Endodermal cell (in vitro differentiated cells): ENCODE data around the gene MINK1. TPM values are rescaled to one million over a fixed set of nuclear protein-coding genes. Genes with fewer than 3 reads are reported as not detected.
A peak's percentile ranks its signal among the peaks of the same experiment; 100 is the strongest.
"Not testable (repeated sequence)": the region's sequence is repeated elsewhere in the genome, so short reads cannot be mapped to it uniquely, and the experiment has no call there.

Experiments used
- DNase-seq: peaks from one replicate; pipeline ENCODE4 v3.0.0-alpha.2; 2017
- H3K27ac ChIP-seq: 2 replicates; pipeline ENCODE4 v1.5.1; 2013; ENCODE audit warnings: mild to moderate bottlenecking, low read depth, low read length, moderate library complexity
- H3K27me3 ChIP-seq: 2 replicates; pipeline ENCODE4 v1.6.1; 2013; ENCODE audit warnings: mild to moderate bottlenecking, low read length, moderate library complexity; ENCODE audit not compliant: insufficient read depth, control insufficient read depth, poor library complexity, severe bottlenecking
- H3K36me3 ChIP-seq: 2 replicates; pipeline ENCODE4 v1.7.0; 2013; ENCODE audit warnings: mild to moderate bottlenecking, low read length, moderate library complexity; ENCODE audit not compliant: control insufficient read depth, insufficient read depth
- H3K4me1 ChIP-seq: one replicate; pipeline ENCODE4 v1.7.0; 2013; ENCODE audit warnings: low read length; ENCODE audit not compliant: control insufficient read depth, insufficient read depth
- H3K4me3 ChIP-seq: 2 replicates; pipeline ENCODE4 v1.5.1; 2013; ENCODE audit warnings: mild to moderate bottlenecking, low read length, moderate library complexity
- H3K9ac ChIP-seq: 2 replicates; pipeline ENCODE4 v1.6.1; 2013; ENCODE audit warnings: mild to moderate bottlenecking, low read length, moderate library complexity; ENCODE audit not compliant: poor library complexity, severe bottlenecking; ENCODE audit errors: extremely low read depth
- H3K9me3 ChIP-seq: 2 replicates; pipeline ENCODE4 v1.6.1; 2013; ENCODE audit warnings: mild to moderate bottlenecking, low read length, moderate library complexity; ENCODE audit not compliant: control insufficient read depth
- H3K27ac Mint-ChIP-seq: 2 replicates; pipeline ENCODE4 v1.8.0; 2020; ENCODE audit warnings: mixed read lengths
- H3K27me3 Mint-ChIP-seq: 2 replicates; pipeline ENCODE4 v1.8.0; 2021; ENCODE audit warnings: mild to moderate bottlenecking, mixed read lengths; ENCODE audit not compliant: insufficient read depth
- H3K36me3 Mint-ChIP-seq: 2 replicates; pipeline ENCODE4 v1.8.0; 2020; ENCODE audit warnings: low read depth, mixed read lengths
- H3K4me1 Mint-ChIP-seq: 2 replicates; pipeline ENCODE4 v1.8.0; 2020; ENCODE audit warnings: mixed read lengths
- H3K4me3 Mint-ChIP-seq: 2 replicates; pipeline ENCODE4 v1.8.0; 2020; ENCODE audit warnings: mild to moderate bottlenecking, moderate library complexity, mixed read lengths
- H3K9me3 Mint-ChIP-seq: 2 replicates; pipeline ENCODE4 v1.8.0; 2020; ENCODE audit warnings: mild to moderate bottlenecking, mixed read lengths
- CTCF ChIP-seq: fragments of 200-600 bp; sonication (generic); conservative IDR thresholded peaks from 2 replicates; pipeline ENCODE4 v1.5.0; 2021; ENCODE audit warnings: antibody characterized with exemption, mild to moderate bottlenecking
- WGBS, 2 experiments: methylation state at CpG; one replicate each; pipeline versions ENCODE4 v1.1.5 to v1.1.7; 2013; ENCODE audit warnings: missing lambda C conversion rate in 2 of 2, mixed read lengths in 1 of 2; ENCODE audit not compliant: insufficient coverage in 1 of 2, insufficient read length in 1 of 2; 5-methylcytosine and 5-hydroxymethylcytosine counted together
- total RNA-seq, 2 donors: library from RNA; stranded (reverse); fragmentation: NEBNext Ultra II Directional in 1 of 2; extraction: Animal tissue kit (Norgen Biotek cat#: 25700) in 1 of 2; gene quantifications; 2 replicates in 1 of 2; 3 replicates in 1 of 2; pipeline ENCODE4 v1.2.1, GENCODE V29; 2021

MINK1 gene
- total RNA-seq, 2 donors from 2014 or later, result 75.0 to 79.7 TPM

GRCh38 chr17:4823373-4824089, 9.6 kb upstream of the MINK1 start:
- Histone ChIP-seq H3K4me1 (no peaks in the 10 kb centered on the region), H3K4me3 (no peak overlapping the region), H3K9me3 (no peaks in the 10 kb centered on the region), H3K27me3 (no peaks in the 10 kb centered on the region), H3K36me3 (peaks cover 19% of the 10 kb centered on the region), H3K9ac (no peak overlapping the region), H3K27ac (peak overlapping the region; percentile 24)
- H3K36me3 Mint-ChIP-seq, result peaks cover 25% of the 10 kb centered on the region
- 87 to 90% methylated on average over 6 to 12 of the region's 12 CpGs for WGBS, 2 experiments
- TF ChIP-seq CTCF, result no peak
- H3K9me3 Mint-ChIP-seq, result no peaks in the 10 kb centered on the region
- H3K27me3 Mint-ChIP-seq, result no peaks in the 10 kb centered on the region
- H3K27ac Mint-ChIP-seq, result peak overlapping the region; percentile 30
- no peaks in the 10 kb centered on the region for H3K4me1 Mint-ChIP-seq
- no peak overlapping the region for H3K4me3 Mint-ChIP-seq
- DNase-seq, result no peak

- no peak overlapping the region for H3K27ac ChIP-seq
- no peaks in the 10 kb centered on the region for H3K4me1 ChIP-seq
- H3K36me3 ChIP-seq, result peaks cover 8% of the 10 kb centered on the region
- no peak overlapping the region for H3K9ac ChIP-seq
- Mint-ChIP-seq H3K27ac (no peak overlapping the region), H3K4me3 (no peak overlapping the region), H3K36me3 (peaks cover 6% of the 10 kb centered on the region), H3K27me3 (no peaks in the 10 kb centered on the region), H3K4me1 (no peaks in the 10 kb centered on the region), H3K9me3 (no peaks in the 10 kb centered on the region)
- 73 to 84% methylated on average over 3 to 8 of the region's 8 CpGs for WGBS, 2 experiments
- no peaks in the 10 kb centered on the region for H3K9me3 ChIP-seq
- no peaks in the 10 kb centered on the region for H3K27me3 ChIP-seq
- TF ChIP-seq CTCF, result no peak
- no peak for DNase-seq
- H3K4me3 ChIP-seq, result no peak overlapping the region
Measured at GRCh38 chr17:4827399-4827798, 5.7 kb upstream of the MINK1 start.

- H3K27me3 Mint-ChIP-seq, H3K9me3 Mint-ChIP-seq, H3K27me3 ChIP-seq, H3K36me3 ChIP-seq, H3K9me3 ChIP-seq, DNase-seq, H3K4me1 ChIP-seq, H3K36me3 Mint-ChIP-seq: not testable (repeated sequence)
- Mint-ChIP-seq H3K4me1 (peaks cover 25% of the 10 kb centered on the region), H3K27ac (peak overlapping the region; percentile 93), H3K4me3 (peak overlapping the region; percentile 83)
- peak overlapping the region; percentile 91 for H3K4me3 ChIP-seq
- H3K9ac ChIP-seq, result peak overlapping the region; percentile 69
- peak overlapping the region; percentile 76 for H3K27ac ChIP-seq
- 0% methylated on average over 11 of the region's 17 CpGs; no CpG with 5 or more reads in 1 of the 2 experiments for WGBS, 2 experiments
Measured at GRCh38 chr17:4832829-4833177, 337 bp upstream of the MINK1 start.
